Aorta (tissue), 5 donors: ENCODE data around the gene PIK3C2G. TPM values are rescaled to one million over a fixed set of nuclear protein-coding genes. Genes with fewer than 3 reads are reported as not detected.

Source experiments
- ATAC-seq: fragments of 200-7000 bp; cut with Tn5 transposase; one replicate; pipeline ENCODE4 v1.9.1; 2022; ENCODE audit warnings: moderate library complexity; ENCODE audit not compliant: low FRiP score
- DNase-seq, 2 donors: peaks; one replicate each; pipeline ENCODE4 v3.0.0-alpha.2; 2020
- H3K27ac ChIP-seq, 2 donors: one replicate each; pipeline ENCODE4 v1.5.1; 2013; ENCODE audit warnings: low read length in 2 of 2, mild to moderate bottlenecking in 2 of 2, moderate library complexity in 2 of 2, control low read depth in 1 of 2, inconsistent platforms in 1 of 2, low read depth in 1 of 2
- H3K27me3 ChIP-seq, 2 donors: one replicate each; pipeline ENCODE4 v1.6.1; 2013; ENCODE audit warnings: control low read depth in 1 of 2, low read length in 1 of 2, mild to moderate bottlenecking in 1 of 2, moderate library complexity in 1 of 2; ENCODE audit not compliant: insufficient read depth in 2 of 2, control insufficient read depth in 1 of 2
- H3K36me3 ChIP-seq, 2 donors: one replicate each; pipeline ENCODE4 v1.6.1; 2013; ENCODE audit warnings: control low read depth in 1 of 2, low read length in 1 of 2, mild to moderate bottlenecking in 1 of 2; ENCODE audit not compliant: insufficient read depth in 2 of 2, control insufficient read depth in 1 of 2
- H3K4me1 ChIP-seq, 2 donors: one replicate each; pipeline ENCODE4 v1.6.1; 2013; ENCODE audit warnings: low read length in 2 of 2, control low read depth in 1 of 2, mild to moderate bottlenecking in 1 of 2, moderate library complexity in 1 of 2; ENCODE audit not compliant: insufficient read depth in 2 of 2, control insufficient read depth in 1 of 2
- H3K4me3 ChIP-seq, 2 donors: one replicate each; pipeline ENCODE4 v1.5.1; 2013; ENCODE audit warnings: low read length in 2 of 2, control low read depth in 1 of 2, mild to moderate bottlenecking in 1 of 2
- H3K9me3 ChIP-seq: one replicate; pipeline ENCODE4 v1.6.1; 2013; ENCODE audit warnings: mild to moderate bottlenecking, low read length; ENCODE audit not compliant: control insufficient read depth
- WGBS, 2 donors: extraction: QIAGEN DNeasy Blood & Tissue Kit; methylation state at CpG; one replicate each; pipeline ENCODE4 v1.1.7; 2013; 5-methylcytosine and 5-hydroxymethylcytosine counted together
- intact Hi-C, 2 donors: fragments of 100-400 bp; cut with DNase I; formaldehyde crosslinking; loops; one replicate each; pipeline versions ENCODE4 v1.14.2 to v1.15.0; 2022
- polyA plus RNA-seq, 2 donors: library from polyadenylated mRNA; stranded (reverse); fragments of 200-250 nt; gene quantifications; one replicate each; pipeline ENCODE4 v1.2.3, GENCODE V29; 2013
- total RNA-seq, 2 donors: library from RNA; stranded (reverse); fragmentation: NEBNext Ultra II Directional; extraction: Animal tissue kit (Norgen Biotek cat#: 25700); gene quantifications; one replicate each; pipeline ENCODE4 v1.2.1, GENCODE V29; 2021
- donor health status: healthy with polysubstance abuse.
- donor health status: Bipolar disorder and iron deficiency.
- donor health status: DM: no; HTN: no; CAD: no.
- donor health status: DM: no; HTN: no; CAD: no.
- donor health status: DM: yes; HTN: yes; CAD: no.

The PIK3C2G gene
- total and polyA plus RNA-seq, 4 donors = 0.15 to 0.63 TPM; not detected in 2

GRCh38 chr12:18567787-18568186 lies 306.5 kb downstream of the PIK3C2G start:
- DNase-seq (no peak), ATAC-seq (no peak)
- Histone ChIP-seq H3K27me3 (no peaks in the 10 kb centered on the region), H3K27ac (no peak overlapping the region), H3K4me3 (no peak overlapping the region), H3K9me3 (no peaks in the 10 kb centered on the region), H3K36me3 (no peaks in the 10 kb centered on the region), H3K4me1 (peaks cover 0 to 1% of the 10 kb centered on the region in 2 donors)
- intact Hi-C loops = no loop called here
- WGBS, 2 donors = 66 to 68% methylated on average over 2 of the region's 2 CpGs

DNA sequence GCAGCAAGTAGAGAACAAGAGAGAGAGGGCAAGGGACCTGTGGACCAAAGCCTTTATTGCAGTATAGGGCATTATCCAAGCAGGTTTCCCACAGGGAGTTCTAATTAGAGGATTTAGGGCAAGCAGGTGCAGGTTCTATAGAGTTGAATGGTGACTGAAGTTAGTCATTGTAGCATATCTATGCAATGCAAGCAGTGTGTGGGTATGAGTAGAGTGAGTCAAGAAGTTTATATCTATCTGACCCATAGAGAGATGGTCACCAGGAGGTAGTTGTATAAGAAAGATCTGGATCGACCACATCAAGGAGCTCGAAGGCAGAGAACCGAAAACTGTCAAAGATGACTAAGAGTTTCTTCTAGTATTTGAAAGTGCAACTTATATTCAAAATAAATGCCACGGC lies 309.2 kb downstream of the PIK3C2G start:
- 92% methylated on average over 4 of the region's 4 CpGs for WGBS, 2 donors

GRCh38 chr12:18576104-18576626 lies 314.8 kb downstream of the PIK3C2G start:
- DNase-seq = no peak
- Histone ChIP-seq H3K4me3 (no peak overlapping the region), H3K27me3 (no peaks in the 10 kb centered on the region), H3K4me1 (no peaks in the 10 kb centered on the region), H3K27ac (no peak overlapping the region), H3K9me3 (no peaks in the 10 kb centered on the region), H3K36me3 (no peaks in the 10 kb centered on the region)
- WGBS, 2 donors = 56 to 61% methylated on average over 1 of the region's 1 CpG
- ATAC-seq = no peak
- intact Hi-C loops = no loop called here

More for the DNA sequence above, 309.2 kb downstream of the PIK3C2G start:
- ATAC-seq (no peak), DNase-seq (no peak)
- H3K9me3 ChIP-seq = no peaks in the 10 kb centered on the region
- no peak overlapping the region for H3K27ac ChIP-seq
- H3K27me3 ChIP-seq = no peaks in the 10 kb centered on the region
- H3K4me1 ChIP-seq = peaks cover 0 to 1% of the 10 kb centered on the region in 2 donors
- H3K4me3 ChIP-seq = no peak overlapping the region
- no peaks in the 10 kb centered on the region for H3K36me3 ChIP-seq
- intact Hi-C loops = no loop called here

- no peaks in the 10 kb centered on the region for H3K27me3 ChIP-seq
- ATAC-seq = no peak
- no peak for DNase-seq
- no peaks in the 10 kb centered on the region for H3K36me3 ChIP-seq
- intact Hi-C loops = no loop called here
- 61 to 74% methylated on average over 1 of the region's 1 CpG for WGBS, 2 donors
- H3K4me1 ChIP-seq = no peaks in the 10 kb centered on the region
- H3K27ac ChIP-seq = no peak overlapping the region
- H3K4me3 ChIP-seq = no peak overlapping the region
- no peaks in the 10 kb centered on the region for H3K9me3 ChIP-seq
These were observed 315.3 kb downstream of the PIK3C2G start for GRCh38 chr12:18576648-18577047.

- Histone ChIP-seq H3K27ac (no peak overlapping the region), H3K9me3 (peaks cover 1% of the 10 kb centered on the region), H3K4me1 (no peaks in the 10 kb centered on the region), H3K4me3 (no peak overlapping the region), H3K27me3 (no peaks in the 10 kb centered on the region), H3K36me3 (no peaks in the 10 kb centered on the region)
- intact Hi-C loops = no loop called here
- WGBS, 2 donors = 75 to 77% methylated on average over 1 of the region's 1 CpG
- ATAC-seq = no peak
- DNase-seq = no peak
These were observed 316.9 kb downstream of the PIK3C2G start for GRCh38 chr12:18578191-18578590.

- WGBS, 2 donors = 39 to 49% methylated on average over 3 of the region's 3 CpGs
- Histone ChIP-seq H3K9me3 (peaks cover 2% of the 10 kb centered on the region), H3K4me1 (no peaks in the 10 kb centered on the region), H3K36me3 (no peaks in the 10 kb centered on the region), H3K27me3 (no peaks in the 10 kb centered on the region), H3K27ac (no peak overlapping the region), H3K4me3 (no peak overlapping the region)
- intact Hi-C loops = no loop called here
- DNase-seq = no peak
- ATAC-seq = no peak
These were observed 319.0 kb downstream of the PIK3C2G start for GRCh38 chr12:18580291-18580690.

DNA sequence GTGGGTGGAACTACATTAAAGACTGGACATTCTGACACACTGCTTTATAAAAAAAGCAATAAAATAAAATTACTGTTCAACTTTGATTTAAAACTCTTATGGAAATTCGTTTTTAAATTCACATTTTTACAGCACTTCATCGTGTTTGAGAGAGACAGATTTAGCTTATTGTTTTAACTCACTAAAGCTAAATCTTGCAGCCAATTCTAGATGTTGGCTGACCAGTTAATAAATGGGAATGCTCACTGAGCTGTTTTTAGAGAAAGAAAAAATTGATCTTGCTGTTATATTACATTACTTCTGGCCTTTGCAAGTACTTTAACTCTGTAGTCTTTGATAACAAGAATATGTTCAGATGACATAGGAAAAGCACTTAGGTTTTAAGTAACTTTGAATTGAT lies 319.4 kb downstream of the PIK3C2G start:
- WGBS, 2 donors = 4 to 6% methylated on average over 2 of the region's 2 CpGs
- no peak for DNase-seq
- Histone ChIP-seq H3K4me1 (no peaks in the 10 kb centered on the region), H3K27ac (no peak overlapping the region), H3K4me3 (no peak overlapping the region), H3K9me3 (peaks cover 2% of the 10 kb centered on the region), H3K36me3 (no peaks in the 10 kb centered on the region), H3K27me3 (no peaks in the 10 kb centered on the region)
- intact Hi-C loops = no loop called here
- ATAC-seq = no peak

GRCh38 chr12:18581232-18581962 lies 320.1 kb downstream of the PIK3C2G start:
- Histone ChIP-seq H3K4me1 (no peaks in the 10 kb centered on the region), H3K4me3 (no peak overlapping the region), H3K27ac (no peak overlapping the region), H3K36me3 (no peaks in the 10 kb centered on the region), H3K9me3 (peaks cover 2% of the 10 kb centered on the region), H3K27me3 (no peaks in the 10 kb centered on the region)
- ATAC-seq (no peak), DNase-seq (no peak)
- intact Hi-C loops = no loop called here
- 54 to 56% methylated on average over 2 of the region's 2 CpGs for WGBS, 2 donors

DNA sequence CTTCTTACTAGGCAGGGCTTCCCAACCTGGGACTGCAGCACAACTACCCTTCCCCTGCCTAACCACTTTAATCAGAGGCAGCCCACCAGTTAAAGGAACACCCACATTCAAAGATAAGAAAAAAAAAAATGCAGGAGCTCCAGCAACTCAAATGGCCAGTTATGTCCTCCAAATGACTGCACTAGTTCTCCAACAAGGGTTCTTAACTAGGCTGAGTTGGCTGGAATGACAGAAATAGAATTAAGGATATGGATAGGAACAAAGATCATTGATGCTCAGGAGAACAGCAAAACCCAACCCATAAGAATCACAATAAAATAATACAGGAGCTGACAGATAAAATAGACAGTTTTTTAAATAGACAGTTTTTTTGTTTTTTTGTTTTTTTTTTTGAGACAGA lies 322.3 kb downstream of the PIK3C2G start:
- ATAC-seq = no peak
- intact Hi-C loops = no loop called here

More for the DNA sequence above, 322.3 kb downstream of the PIK3C2G start:
- DNase-seq = no peak
- Histone ChIP-seq H3K27me3 (no peaks in the 10 kb centered on the region), H3K4me3 (no peak overlapping the region), H3K36me3 (no peaks in the 10 kb centered on the region), H3K4me1 (no peaks in the 10 kb centered on the region), H3K27ac (no peak overlapping the region), H3K9me3 (peaks cover 2% of the 10 kb centered on the region)
